Stimulated activated naive B cell treated with anti-CD40 and anti-IgM and Interleukin-4, amounts not matched to agents 10 μg/mL and 1 μg/mL and 100 μg/mL, for 72 hours (primary cell): ENCODE results near the gene TCF12.

ENCODE experiments used
- ATAC-seq, 2 donors: fragments of 150-1000 bp; cut with Tn5 transposase; replicated peaks; 2 replicates each; pipeline ENCODE4 v1.10.0; 2021; ENCODE audit warnings: moderate library complexity in 1 of 2
- DNase-seq: peaks from one replicate; pipeline ENCODE4 v3.0.0; 2021
- H3K27ac Mint-ChIP-seq: one replicate; pipeline ENCODE4 v1.8.0; 2022; ENCODE audit warnings: mild to moderate bottlenecking, mixed read lengths
- H3K27me3 Mint-ChIP-seq, 2 donors: one replicate each; pipeline ENCODE4 v1.8.0; 2022; ENCODE audit warnings: mixed read lengths in 2 of 2
- H3K36me3 Mint-ChIP-seq, 2 donors: one replicate each; pipeline ENCODE4 v1.8.0; 2022; ENCODE audit warnings: mixed read lengths in 2 of 2, mild to moderate bottlenecking in 1 of 2
- H3K4me1 Mint-ChIP-seq, 2 donors: one replicate each; pipeline ENCODE4 v1.8.0; 2022; ENCODE audit warnings: mixed read lengths in 2 of 2, mild to moderate bottlenecking in 1 of 2
- H3K4me3 Mint-ChIP-seq, 2 donors: one replicate each; pipeline ENCODE4 v1.8.0; 2022; ENCODE audit warnings: mild to moderate bottlenecking in 2 of 2, mixed read lengths in 2 of 2, moderate library complexity in 1 of 2
- H3K9me3 Mint-ChIP-seq, 2 donors: one replicate each; pipeline ENCODE4 v1.8.0; 2022; ENCODE audit warnings: mixed read lengths in 2 of 2, mild to moderate bottlenecking in 1 of 2

Gene TCF12

DNA sequence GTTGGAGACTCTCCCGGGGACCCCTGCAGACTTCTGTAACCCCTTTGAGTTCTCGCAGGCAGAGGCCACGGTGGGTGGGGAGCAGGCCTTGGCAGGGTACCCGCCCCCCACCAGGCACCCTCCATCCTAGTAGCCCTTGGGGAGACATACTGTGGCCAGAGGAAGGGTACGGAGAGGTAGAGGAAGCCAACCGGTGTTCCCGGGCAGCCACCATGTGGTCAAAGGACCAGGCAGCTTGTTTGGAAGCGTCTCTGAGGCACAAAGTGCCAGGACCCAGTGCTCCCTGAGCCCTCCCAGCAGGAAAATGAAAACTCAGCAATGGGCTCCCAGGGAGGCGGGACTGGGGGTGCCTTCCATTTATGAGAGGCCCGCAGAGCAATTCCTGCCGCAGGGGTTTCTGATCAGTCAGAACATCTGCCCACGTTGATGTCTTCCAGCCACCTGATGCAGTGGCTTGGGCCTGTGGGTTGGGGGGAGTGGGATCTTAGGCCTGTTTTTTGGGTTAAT lies 404.9 kb downstream of the TCF12 start:
- Mint-ChIP-seq H3K36me3 (peaks cover 8 to 11% of the 10 kb centered on the region in 2 donors), H3K9me3 (no peaks in the 10 kb centered on the region), H3K27me3 (no peaks in the 10 kb centered on the region), H3K27ac (peak overlapping the region; percentile 81), H3K4me3 (no peak overlapping the region), H3K4me1 (peaks cover 17 to 39% of the 10 kb centered on the region in 2 donors)
- no peak for ATAC-seq
- DNase-seq, result no peak

DNA sequence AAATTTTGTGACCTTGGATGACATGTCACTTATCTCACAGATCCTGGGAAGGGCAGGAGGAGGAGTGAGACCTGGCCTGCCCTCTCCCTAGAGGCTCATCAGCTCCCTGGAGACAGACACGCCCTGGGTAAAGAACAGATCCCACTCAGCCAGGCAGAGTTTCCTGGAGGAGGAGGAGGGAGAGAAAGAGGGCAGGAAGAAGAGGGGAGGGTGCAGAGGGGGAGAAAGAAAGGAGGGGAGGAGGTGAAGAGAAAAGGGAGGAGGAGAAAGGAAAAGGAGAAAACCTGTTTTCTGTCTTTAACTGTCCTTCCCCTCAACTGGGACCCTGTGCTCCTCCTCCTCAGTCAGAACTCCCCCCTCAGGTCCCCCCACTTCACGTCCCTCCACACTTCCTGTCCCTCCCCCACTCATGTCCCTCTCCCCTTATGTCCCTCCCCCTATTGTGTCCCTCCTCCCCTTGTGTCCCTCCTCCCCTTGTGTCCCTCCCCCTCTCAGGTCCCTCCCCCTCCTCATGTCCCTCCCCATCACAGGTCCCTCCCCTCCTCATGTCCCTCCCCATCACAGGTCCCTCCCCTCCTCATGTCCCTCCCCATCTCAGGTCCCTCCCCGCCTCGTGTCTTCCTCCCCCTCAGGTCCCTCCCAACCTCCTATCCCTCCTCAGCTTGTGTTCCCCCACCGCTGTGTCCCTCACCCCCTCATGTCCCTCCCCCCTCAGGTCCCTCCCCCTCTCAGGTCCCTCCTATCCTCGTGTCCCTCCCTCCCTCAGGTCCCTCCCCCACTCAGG lies 405.6 kb downstream of the TCF12 start:
- DNase-seq, result no peak

DNA sequence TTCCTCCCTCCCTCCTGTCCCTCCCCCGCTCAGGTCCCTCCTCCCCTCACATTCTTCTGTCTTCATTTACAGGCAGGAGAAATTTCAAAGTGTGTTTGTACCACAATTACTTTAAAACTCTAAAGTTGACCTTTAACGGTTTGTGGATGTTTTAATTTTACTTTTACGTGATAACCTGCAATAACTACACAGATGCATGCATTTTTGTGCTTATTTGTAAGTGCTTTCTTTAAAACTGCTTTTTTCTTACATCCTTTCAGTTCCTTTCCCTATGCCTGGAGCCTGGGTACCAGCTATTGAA lies 406.1 kb downstream of the TCF12 start:
- H3K4me3 Mint-ChIP-seq, result no peak overlapping the region
- H3K27me3 Mint-ChIP-seq, result no peaks in the 10 kb centered on the region
- H3K27ac Mint-ChIP-seq, result no peak overlapping the region
- DNase-seq, result no peak
- ATAC-seq, result no peak
- peaks cover 15 to 34% of the 10 kb centered on the region in 2 donors for H3K4me1 Mint-ChIP-seq
- no peaks in the 10 kb centered on the region for H3K9me3 Mint-ChIP-seq
- peaks cover 3 to 11% of the 10 kb centered on the region in 2 donors for H3K36me3 Mint-ChIP-seq

More for the DNA sequence above, 405.6 kb downstream of the TCF12 start:
- Mint-ChIP-seq H3K9me3 (no peaks in the 10 kb centered on the region), H3K4me3 (no peak overlapping the region), H3K36me3 (peaks cover 4 to 11% of the 10 kb centered on the region in 2 donors), H3K27me3 (no peaks in the 10 kb centered on the region), H3K27ac (no peak overlapping the region), H3K4me1 (peaks cover 15 to 35% of the 10 kb centered on the region in 2 donors)
- ATAC-seq, result no peak

DNA sequence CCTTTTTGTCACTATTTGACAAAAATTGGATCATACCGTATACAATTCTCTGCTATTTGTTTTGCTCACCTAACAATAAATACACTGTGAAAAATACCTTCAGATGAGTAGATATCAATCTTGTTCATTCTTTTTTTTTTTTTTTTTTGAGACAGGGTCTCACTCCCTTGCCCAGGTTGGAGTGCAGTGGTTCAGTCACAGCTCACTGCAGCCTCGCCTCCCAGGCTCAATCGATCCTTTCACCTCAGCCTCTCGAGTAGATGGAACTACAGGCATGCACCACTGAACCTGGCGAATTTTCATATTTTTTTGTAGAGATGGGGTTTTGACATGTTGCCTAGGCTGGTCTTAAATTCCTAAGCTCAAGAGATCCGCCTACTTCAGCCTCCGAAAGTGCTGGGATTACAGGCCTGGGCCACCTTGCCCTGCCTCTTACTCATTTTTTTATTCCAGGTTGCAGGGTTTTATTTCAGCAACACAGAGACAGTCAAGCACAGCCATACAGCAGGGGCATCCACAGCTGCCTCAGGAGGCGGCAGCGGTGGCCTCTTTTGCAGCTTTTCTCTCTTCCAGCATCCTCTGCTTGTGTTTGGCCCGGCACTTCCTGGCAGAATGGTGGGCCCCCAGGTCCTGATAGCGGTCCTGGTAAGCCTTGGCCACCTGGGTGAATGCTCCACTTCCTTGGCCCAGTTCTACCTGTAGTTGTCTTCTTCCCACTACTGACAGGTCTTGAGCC lies 406.7 kb downstream of the TCF12 start:
- ATAC-seq (no peak), DNase-seq (no peak)
- Mint-ChIP-seq H3K4me3 (no peak overlapping the region), H3K4me1 (peaks cover 18 to 38% of the 10 kb centered on the region in 2 donors), H3K27me3 (no peaks in the 10 kb centered on the region), H3K9me3 (no peaks in the 10 kb centered on the region), H3K27ac (no peak overlapping the region), H3K36me3 (peaks cover 3 to 11% of the 10 kb centered on the region in 2 donors)

DNA sequence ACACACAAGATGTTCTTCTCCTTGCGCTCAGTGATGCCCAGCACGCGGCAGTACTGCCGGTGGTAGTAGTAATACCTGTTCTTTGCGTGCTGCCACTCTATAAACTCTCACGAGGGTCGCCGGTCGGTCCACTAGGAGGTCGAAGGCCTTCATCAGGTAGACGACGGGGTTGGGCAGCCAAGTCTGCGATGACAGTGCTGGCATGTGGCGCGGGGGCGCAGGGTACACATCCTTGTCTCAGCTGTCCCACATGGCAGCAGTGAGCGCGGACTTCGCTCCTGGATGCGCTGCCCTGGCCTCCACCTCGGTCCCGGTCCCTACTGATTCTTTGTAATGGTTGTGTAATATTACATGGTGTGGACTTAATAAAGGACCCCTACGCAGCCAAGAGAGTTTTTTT lies 407.8 kb downstream of the TCF12 start:
- no peak for DNase-seq
- Mint-ChIP-seq H3K4me3 (no peak overlapping the region), H3K27me3 (no peaks in the 10 kb centered on the region)

DNA sequence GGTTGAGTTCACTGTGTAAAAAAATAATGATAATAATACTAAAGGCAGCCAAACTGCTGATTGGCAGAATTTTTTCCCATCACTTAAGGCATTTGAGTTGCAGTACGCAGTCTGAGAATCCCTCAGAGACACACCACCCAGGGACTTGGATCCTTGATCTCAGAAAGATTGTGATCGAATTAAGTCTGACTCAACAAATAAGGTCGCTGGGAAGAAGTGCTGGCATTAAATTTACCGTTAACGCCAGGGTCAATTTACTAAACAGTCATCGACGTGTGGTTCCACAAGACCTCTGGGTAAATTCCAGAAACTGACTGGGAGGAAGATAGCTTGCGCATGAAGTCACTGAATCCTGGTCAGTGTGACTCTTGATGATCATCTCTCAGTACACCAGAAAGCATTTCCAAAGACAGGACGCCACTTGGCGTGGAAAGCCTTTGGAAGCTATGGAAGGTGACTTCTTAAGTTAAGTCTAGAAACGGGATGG lies 409.6 kb downstream of the TCF12 start:
- Mint-ChIP-seq H3K4me3 (no peak overlapping the region), H3K4me1 (peaks cover 9 to 22% of the 10 kb centered on the region in 2 donors), H3K9me3 (no peaks in the 10 kb centered on the region), H3K27ac (no peak overlapping the region), H3K36me3 (peaks cover 0 to under 1% of the 10 kb centered on the region in 2 donors), H3K27me3 (no peaks in the 10 kb centered on the region)
- ATAC-seq (no peak), DNase-seq (no peak)

More for the DNA sequence above, 407.8 kb downstream of the TCF12 start:
- H3K27ac Mint-ChIP-seq, result no peak overlapping the region
- H3K9me3 Mint-ChIP-seq, result no peaks in the 10 kb centered on the region
- H3K36me3 Mint-ChIP-seq, result peaks cover 3 to 8% of the 10 kb centered on the region in 2 donors
- H3K4me1 Mint-ChIP-seq, result peaks cover 13 to 32% of the 10 kb centered on the region in 2 donors
- ATAC-seq, result no peak

DNA sequence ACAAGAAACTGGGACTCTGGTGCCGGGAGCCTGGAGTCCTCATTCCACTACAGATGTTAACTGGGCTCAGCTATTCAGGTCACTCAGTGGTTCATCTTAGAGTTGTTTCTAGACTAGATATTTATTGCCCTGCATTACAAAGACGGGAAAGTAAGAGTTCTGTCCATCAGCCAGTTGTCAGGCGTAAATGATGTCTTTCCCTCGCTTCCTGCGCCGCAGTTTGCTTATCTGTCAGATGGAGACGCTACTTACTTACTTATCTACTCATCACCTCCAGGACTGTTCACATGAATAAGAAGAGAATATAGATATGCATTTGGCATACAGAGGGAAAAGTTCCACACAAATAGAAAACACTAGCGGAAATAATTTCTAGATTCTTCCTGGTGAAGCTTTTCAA lies 410.0 kb downstream of the TCF12 start:
- Mint-ChIP-seq H3K4me1 (peaks cover 8 to 19% of the 10 kb centered on the region in 2 donors), H3K9me3 (no peaks in the 10 kb centered on the region), H3K27ac (no peak overlapping the region), H3K27me3 (no peaks in the 10 kb centered on the region), H3K4me3 (no peak overlapping the region), H3K36me3 (no peaks in the 10 kb centered on the region)
- DNase-seq (no peak), ATAC-seq (no peak)

DNA sequence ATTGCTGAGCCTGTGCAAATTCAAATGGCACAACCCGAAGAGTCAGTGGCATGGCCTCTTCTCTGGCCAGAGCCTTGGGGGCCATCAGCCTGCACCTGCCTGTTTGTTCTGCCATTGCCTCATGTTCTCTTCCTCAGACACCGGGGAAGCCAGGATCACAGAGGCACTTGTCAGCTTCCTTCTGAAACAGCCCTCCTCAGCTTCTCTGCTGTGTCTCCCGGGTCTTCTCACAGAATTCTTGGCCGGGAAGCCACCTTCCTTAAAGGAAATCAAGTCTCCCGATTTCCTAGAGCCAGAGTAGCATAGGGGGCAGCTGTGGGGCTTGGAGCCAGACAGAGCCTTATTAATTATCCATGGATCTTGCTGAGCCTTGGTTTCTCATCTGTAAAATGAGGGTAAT lies 410.5 kb downstream of the TCF12 start:
- H3K36me3 Mint-ChIP-seq, result no peaks in the 10 kb centered on the region
- ATAC-seq (no peak), DNase-seq (no peak)
- H3K27ac Mint-ChIP-seq, result no peak overlapping the region
- H3K27me3 Mint-ChIP-seq, result no peaks in the 10 kb centered on the region
- peaks cover 6 to 14% of the 10 kb centered on the region in 2 donors for H3K4me1 Mint-ChIP-seq
- no peak overlapping the region for H3K4me3 Mint-ChIP-seq
- no peaks in the 10 kb centered on the region for H3K9me3 Mint-ChIP-seq

DNA sequence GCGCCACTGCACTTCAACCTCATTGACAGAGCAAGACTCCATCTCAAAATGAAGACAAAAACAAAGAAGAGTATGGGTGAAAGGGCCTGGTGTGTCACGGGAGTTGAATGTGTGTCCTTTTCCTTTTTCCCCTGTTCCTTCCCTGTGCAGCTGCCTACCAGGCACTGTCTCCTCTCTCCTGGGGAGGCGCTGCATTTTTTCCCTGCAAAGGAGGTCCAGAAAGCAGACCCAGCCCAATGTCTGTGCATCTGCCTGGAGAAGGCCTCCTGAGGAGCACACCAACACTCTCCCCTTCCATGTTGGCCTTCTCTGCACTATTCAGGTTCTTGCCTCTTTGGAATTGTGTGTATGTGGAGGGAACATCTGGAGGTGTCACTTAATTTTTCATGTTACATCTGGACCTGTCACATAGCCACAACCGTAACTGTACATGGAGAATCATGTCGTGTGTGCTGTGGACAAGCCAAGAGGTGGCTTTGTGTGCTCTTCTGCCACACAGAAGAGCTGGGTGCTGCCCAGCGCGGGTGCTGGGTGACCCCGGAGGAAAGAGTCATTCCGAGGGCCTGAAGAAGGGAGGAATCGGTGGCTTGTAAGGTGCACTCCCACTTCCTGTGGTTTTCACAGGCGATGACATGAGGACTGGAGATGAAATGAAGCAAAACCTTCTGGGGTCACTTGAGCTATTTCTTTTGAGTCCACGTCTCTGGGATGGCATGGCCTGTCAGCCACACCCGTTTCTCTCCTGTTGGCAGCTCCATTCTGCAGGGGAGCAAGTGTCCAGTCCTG lies 411.3 kb downstream of the TCF12 start:
- H3K27ac Mint-ChIP-seq, result no peak overlapping the region
- H3K4me1 Mint-ChIP-seq, result peaks cover 6 to 13% of the 10 kb centered on the region in 2 donors
- no peaks in the 10 kb centered on the region for H3K36me3 Mint-ChIP-seq
- H3K9me3 Mint-ChIP-seq, result no peaks in the 10 kb centered on the region
- peaks cover 6 to 7% of the 10 kb centered on the region in 2 donors for H3K27me3 Mint-ChIP-seq
- H3K4me3 Mint-ChIP-seq, result no peak overlapping the region
- ATAC-seq (peak in 1 of 2 donors; percentile 23), DNase-seq (no peak)

DNA sequence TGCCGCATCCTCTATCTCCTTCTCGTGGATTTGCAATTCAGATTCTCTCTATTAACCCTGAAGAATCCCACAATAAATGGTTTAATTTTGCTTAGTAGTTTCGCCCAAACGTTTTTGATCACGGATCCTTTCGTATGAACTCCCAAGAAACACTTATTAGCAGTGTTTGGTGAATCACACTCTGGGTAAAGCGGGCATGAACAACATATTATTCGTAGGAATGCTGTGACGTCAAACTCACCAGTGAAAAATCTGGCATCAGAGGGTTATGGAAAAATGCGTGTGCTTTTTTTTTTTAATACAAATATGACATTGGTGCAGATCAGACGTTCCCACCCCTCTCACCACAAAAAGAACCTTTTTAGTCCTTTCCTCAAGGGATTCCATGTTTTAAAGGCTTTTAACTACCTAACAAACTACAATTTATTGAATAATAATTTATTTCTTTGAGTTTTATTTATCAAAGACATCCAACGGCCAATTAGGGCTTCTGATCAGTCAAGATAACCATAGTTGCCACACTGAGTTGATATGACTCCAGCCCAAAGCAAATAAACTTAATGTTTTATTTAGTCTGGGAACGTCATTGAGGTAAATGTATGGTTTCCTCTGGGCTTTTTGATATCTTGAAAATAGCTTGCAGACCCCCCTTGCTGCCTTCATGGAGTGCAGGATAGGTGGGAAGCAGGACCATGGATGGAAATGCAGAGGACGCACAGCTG lies 412.3 kb downstream of the TCF12 start:
- H3K36me3 Mint-ChIP-seq, result no peaks in the 10 kb centered on the region
- DNase-seq, result no peak
- H3K9me3 Mint-ChIP-seq, result no peaks in the 10 kb centered on the region
- no peak for ATAC-seq
- H3K27me3 Mint-ChIP-seq, result peaks cover 9 to 13% of the 10 kb centered on the region in 2 donors
- H3K4me1 Mint-ChIP-seq, result peaks cover 6 to 13% of the 10 kb centered on the region in 2 donors
- no peak overlapping the region for H3K4me3 Mint-ChIP-seq
- H3K27ac Mint-ChIP-seq, result no peak overlapping the region

DNA sequence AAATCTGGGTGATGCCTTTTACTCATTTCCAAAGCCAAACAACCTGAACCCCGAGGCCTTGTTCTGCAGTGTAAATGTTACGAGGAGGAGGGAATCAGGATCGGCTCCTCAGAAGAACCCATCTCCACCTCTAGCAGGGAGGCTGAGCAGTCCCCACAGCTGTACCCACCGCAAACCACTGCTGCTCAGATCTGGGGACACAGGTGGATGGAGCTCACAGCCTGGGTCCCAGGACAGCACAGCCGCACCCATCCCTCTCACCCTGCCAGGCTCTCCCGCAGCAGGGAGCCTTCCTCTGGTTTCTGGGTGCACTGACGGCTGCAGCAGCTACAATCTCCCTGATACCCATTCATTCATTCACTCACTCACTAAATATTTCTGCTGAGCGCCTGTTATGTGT lies 413.9 kb downstream of the TCF12 start:
- Mint-ChIP-seq H3K9me3 (no peaks in the 10 kb centered on the region), H3K4me1 (peaks cover 6 to 13% of the 10 kb centered on the region in 2 donors), H3K4me3 (no peak overlapping the region)

DNA sequence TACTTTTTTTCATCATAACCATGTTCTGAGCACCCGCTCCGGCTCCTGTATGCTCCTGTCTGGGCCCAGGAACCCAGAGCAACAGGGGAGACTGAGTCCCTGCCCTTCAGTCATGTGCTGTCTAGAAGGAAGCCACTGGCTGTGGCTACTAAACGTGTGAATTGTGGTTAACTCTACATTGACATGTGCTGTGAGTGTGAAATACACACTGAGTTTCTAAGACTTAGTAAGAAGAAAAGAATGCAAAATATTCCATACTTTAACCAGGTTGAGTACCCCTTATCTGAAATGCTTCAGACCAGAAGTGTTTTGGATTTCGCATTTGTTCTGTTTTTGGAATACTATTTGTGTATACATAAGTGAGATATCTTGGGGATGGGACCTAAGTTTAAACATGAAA lies 415.0 kb downstream of the TCF12 start:
- peaks cover 9 to 19% of the 10 kb centered on the region in 2 donors for H3K27me3 Mint-ChIP-seq
- no peaks in the 10 kb centered on the region for H3K9me3 Mint-ChIP-seq
- H3K4me1 Mint-ChIP-seq, result peaks cover 6 to 13% of the 10 kb centered on the region in 2 donors
- no peaks in the 10 kb centered on the region for H3K36me3 Mint-ChIP-seq
- DNase-seq (no peak), ATAC-seq (no peak)
- H3K4me3 Mint-ChIP-seq, result no peak overlapping the region
- no peak overlapping the region for H3K27ac Mint-ChIP-seq

More for the DNA sequence above, 413.9 kb downstream of the TCF12 start:
- Mint-ChIP-seq H3K27me3 (peaks cover 9 to 19% of the 10 kb centered on the region in 2 donors), H3K36me3 (no peaks in the 10 kb centered on the region), H3K27ac (no peak overlapping the region)
- no peak for DNase-seq
- ATAC-seq, result no peak

DNA sequence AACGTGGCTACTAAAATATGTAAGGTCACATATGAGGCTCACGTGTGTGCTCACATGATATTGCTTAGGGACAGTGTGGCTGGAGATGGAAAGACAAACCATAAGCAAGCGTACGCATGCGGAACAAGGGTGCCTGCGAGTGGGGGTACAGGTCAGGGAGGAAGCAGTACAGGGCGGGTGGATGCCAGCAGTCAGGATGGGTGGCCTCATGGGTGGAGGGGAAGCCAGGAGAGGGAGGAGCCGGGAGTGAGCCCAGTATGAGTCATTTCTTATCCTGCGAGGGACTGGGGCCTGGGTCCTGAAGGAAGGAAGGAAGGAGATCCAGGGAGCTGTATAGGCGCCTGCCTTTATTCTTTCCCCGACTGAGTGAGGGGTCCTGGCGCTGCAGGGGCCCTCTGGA lies 415.8 kb downstream of the TCF12 start:
- DNase-seq, result no peak
- Mint-ChIP-seq H3K4me3 (no peak overlapping the region), H3K36me3 (no peaks in the 10 kb centered on the region), H3K4me1 (peaks cover 6 to 13% of the 10 kb centered on the region in 2 donors), H3K27ac (no peak overlapping the region), H3K27me3 (peaks cover 9 to 25% of the 10 kb centered on the region in 2 donors), H3K9me3 (no peaks in the 10 kb centered on the region)
- no peak for ATAC-seq
